ENCODE results near the gene XAB2.

- TF ChIP-seq, protein P1, sequence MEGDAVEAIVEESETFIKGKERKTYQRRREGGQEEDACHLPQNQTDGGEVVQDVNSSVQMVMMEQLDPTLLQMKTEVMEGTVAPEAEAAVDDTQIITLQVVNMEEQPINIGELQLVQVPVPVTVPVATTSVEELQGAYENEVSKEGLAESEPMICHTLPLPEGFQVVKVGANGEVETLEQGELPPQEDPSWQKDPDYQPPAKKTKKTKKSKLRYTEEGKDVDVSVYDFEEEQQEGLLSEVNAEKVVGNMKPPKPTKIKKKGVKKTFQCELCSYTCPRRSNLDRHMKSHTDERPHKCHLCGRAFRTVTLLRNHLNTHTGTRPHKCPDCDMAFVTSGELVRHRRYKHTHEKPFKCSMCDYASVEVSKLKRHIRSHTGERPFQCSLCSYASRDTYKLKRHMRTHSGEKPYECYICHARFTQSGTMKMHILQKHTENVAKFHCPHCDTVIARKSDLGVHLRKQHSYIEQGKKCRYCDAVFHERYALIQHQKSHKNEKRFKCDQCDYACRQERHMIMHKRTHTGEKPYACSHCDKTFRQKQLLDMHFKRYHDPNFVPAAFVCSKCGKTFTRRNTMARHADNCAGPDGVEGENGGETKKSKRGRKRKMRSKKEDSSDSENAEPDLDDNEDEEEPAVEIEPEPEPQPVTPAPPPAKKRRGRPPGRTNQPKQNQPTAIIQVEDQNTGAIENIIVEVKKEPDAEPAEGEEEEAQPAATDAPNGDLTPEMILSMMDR (IDR thresholded peaks at IDR 0.05): no peak
- no peak for TF ChIP-seq POLR2A (IDR thresholded peaks at IDR 0.05)
These were observed 34.4 kb upstream of the XAB2 start for GRCh38 chr19:7663706-7664105.
